Astrocyte of the cerebellum (primary cell): Measurements from ENCODE around the gene TDRD7.

ENCODE experiments used
- DNase-seq: peaks from one replicate; pipeline ENCODE4 v3.0.0-alpha.2; 2011; ENCODE audit warnings: low read depth
- H3K4me3 ChIP-seq: 2 replicates; pipeline ENCODE4 v1.5.1; 2011; ENCODE audit warnings: mild to moderate bottlenecking, low read depth, low read length, moderate library complexity
- in situ Hi-C: cut with HindIII; loops from 2 replicates; pipeline ENCODE4 v1.10.0; 2017; ENCODE audit warnings: low sequenced_read_pairs
- TF ChIP-seq, protein P1 (sequence below): IDR thresholded peaks from 2 replicates; pipeline ENCODE4 v1.5.1; 2012; ENCODE audit warnings: low read length, low read depth, moderate library complexity, mild to moderate bottlenecking; ENCODE audit errors: missing control alignments

TDRD7 gene

DNA sequence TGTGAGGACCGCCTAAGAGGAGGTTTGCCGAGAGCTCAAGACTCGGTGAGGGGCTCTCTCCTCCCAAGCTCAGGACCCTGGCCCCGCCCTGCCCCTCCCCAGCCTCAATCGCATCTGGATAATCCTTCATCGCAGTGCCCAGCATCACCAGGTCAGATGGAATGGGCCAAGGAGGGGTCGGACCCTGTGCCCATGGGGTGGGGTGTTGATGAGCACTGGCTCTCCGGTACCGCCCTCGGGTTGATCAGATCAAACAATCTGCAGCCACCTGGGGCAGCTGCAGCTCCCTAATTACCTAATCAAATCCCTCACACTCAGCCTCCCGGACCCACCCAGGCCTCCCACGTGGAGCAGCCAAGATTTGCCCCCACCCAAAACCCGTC is 24.4 kb upstream of the TDRD7 start:
- TF ChIP-seq, protein P1, sequence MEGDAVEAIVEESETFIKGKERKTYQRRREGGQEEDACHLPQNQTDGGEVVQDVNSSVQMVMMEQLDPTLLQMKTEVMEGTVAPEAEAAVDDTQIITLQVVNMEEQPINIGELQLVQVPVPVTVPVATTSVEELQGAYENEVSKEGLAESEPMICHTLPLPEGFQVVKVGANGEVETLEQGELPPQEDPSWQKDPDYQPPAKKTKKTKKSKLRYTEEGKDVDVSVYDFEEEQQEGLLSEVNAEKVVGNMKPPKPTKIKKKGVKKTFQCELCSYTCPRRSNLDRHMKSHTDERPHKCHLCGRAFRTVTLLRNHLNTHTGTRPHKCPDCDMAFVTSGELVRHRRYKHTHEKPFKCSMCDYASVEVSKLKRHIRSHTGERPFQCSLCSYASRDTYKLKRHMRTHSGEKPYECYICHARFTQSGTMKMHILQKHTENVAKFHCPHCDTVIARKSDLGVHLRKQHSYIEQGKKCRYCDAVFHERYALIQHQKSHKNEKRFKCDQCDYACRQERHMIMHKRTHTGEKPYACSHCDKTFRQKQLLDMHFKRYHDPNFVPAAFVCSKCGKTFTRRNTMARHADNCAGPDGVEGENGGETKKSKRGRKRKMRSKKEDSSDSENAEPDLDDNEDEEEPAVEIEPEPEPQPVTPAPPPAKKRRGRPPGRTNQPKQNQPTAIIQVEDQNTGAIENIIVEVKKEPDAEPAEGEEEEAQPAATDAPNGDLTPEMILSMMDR: no peak
- DNase-seq: no peak
- in situ Hi-C loops: no loop called here
- H3K4me3 ChIP-seq: no peak overlapping the region

DNA sequence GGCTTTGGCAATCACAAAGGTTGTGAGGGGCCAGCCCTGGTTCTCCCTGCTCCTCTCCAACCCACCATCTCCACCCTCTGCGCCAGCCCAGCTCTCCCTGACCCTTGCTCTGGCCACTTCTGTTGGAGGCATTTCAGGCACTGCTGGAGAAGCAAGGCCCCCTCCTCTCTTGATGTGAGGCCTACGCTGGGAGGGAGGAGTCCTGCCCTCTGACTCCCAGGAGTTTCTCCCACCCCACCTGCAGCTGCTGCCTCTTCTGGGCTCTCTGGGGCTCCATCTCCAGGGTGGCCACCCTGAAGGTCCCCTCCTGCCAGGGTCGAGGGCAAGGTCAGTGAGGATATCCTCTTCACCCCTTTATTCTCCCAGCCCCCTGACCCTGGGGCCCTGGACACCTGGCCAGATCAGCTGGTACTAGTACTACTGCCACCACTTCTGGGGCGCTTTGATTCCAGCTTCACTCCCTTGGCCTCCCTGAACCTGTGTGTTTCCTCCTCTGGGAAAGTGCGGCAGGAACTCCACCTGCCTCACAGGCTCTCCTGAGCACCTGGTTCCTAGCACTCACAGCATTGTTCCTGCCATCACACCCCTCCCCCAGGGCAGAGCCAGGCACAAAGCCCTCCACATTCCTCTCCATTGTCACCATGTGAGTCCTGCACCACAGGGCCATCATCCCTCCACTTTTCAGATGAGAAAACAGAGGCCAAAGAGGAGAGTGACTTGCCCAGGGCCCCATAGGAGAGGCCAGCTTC is 23.8 kb upstream of the TDRD7 start:
- no peak for DNase-seq
- H3K4me3 ChIP-seq: no peak overlapping the region
- in situ Hi-C loops: no loop called here
- TF ChIP-seq, protein P1: no peak

- H3K4me3 ChIP-seq: no peak overlapping the region
- in situ Hi-C loops: no loop called here
- TF ChIP-seq, protein P1: no peak
- DNase-seq: no peak
Measured at GRCh38 chr9:97388721-97389238, 23.1 kb upstream of the TDRD7 start.

DNA sequence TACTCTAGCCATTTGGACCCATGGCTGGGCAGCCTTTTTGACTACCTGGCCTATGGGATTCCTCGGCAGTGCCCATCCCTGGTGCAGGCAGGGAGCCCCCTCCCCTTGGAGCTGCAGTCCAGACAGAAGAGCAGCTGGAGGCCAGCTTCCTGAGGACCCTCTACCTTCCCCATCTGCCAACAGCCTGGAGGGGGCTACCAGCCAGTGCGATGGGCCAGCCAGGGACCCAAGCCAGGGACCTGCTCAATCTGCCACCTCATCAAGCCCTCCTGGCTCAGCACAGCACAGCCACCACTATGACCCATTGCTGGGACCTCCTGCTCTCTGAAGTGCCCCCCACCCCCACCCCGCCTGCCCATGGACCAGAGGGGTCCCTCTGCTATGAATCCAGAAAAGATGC is 22.6 kb upstream of the TDRD7 start:
- in situ Hi-C loops: no loop called here
- TF ChIP-seq, protein P1: no peak
- H3K4me3 ChIP-seq: no peak overlapping the region
- no peak for DNase-seq

DNA sequence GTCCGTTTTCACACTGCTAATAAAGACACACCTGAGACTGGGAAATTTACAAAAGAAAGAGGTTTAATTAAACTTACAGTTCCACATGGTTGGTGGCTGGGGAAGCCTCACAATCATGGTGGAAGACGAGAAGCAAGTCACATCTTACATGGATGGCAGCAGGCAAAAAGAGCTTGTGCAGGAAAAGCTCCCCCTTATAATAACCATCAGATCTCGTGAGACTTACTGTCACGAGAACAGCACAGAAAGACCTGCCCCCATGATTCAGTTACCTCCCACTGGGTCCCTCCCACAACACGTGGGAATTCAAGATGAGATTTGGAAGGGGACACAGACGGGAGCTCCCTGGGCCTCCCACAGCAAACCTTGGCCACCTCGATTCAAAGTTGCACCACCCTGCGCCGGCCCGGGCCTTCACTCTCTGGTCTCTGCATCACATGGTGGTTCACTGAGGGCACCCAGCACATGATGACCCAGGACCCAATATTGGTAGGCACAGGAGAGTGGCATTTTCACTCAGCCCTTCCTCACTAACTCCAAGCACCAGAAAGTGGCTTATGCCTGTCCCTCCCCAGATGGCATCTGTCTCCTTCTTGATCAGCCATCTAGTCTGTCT is 21.0 kb upstream of the TDRD7 start:
- in situ Hi-C loops: no loop called here
- no peak overlapping the region for H3K4me3 ChIP-seq
- TF ChIP-seq, protein P1: no peak
- DNase-seq: no peak

DNA sequence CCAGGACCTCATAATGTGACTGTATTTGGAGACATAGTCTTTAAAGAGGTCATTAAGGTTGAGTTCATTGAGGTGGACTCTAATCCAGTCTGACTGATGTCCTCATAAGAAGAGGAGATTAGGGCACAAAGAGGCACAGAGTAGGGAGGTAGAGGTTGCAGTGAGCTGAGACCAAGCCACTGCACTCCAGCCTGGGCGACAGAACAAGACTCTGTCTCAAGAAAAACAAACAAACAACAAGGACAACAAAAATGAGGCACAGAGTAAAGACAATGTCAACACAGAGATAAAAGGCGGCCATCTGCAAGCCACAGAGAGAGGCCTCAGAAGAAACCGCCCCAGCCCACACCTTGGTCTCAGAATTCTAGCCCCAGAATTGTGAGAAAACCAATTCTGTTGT is 17.0 kb upstream of the TDRD7 start:
- no peak overlapping the region for H3K4me3 ChIP-seq
- in situ Hi-C loops: no loop called here
- DNase-seq: no peak
- TF ChIP-seq, protein P1: no peak
